Fibroblast of the conjunctiva (primary cell): Measurements from ENCODE around the gene EXD1.
"Not testable (repeated sequence)": the region's sequence is repeated elsewhere in the genome, so short reads cannot be mapped to it uniquely, and the experiment has no call there.

ENCODE experiments used
- DNase-seq: peaks from one replicate; pipeline ENCODE4 v3.0.0-alpha.2; 2010; ENCODE audit warnings: low read depth

Gene EXD1

DNA sequence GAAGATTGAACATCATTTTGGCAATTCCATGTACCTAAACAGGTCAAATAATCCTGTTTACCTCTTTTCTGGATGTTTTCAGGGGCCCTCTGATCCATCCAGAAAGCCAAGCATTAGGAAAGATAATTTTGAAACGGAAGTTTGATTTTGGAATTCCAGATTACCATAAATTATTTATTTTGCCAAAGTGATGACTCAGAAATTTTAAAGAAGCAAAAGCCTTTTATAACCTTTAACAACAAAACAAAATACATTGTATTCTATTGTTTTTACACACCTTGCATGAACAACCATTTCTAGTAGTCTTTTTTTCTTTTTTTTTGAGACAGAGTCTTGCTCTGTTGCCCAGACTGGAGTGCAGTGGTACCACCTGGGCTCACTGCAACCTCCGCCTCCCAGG, 82.5 kb downstream of the EXD1 start:
- DNase-seq = no peak

DNA sequence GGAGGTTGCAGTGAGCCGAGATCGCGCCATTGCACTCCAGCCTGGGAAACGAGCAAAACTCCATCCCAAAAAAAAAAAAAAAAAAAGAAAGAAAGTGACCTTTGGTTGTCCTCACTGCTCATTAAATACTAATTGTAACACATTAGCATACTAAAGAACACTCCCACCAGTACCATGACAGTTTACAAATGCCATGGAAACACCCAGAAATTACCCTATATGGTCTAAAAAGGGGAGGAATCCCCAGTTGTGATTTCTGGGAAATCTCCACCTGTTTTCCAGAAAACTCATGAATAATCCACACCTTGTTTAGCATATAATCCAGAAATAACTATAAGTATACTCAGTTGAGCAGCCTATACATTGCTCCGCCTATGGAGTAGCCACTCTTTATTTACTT, 90.9 kb downstream of the EXD1 start:
- DNase-seq = no peak

- not testable (repeated sequence) for DNase-seq
Observed at GRCh38 chr15:41139112-41139511, 91.4 kb downstream of the EXD1 start.

GRCh38 chr15:41135580-41135979, 95.0 kb downstream of the EXD1 start:
- DNase-seq = not testable (repeated sequence)

DNA sequence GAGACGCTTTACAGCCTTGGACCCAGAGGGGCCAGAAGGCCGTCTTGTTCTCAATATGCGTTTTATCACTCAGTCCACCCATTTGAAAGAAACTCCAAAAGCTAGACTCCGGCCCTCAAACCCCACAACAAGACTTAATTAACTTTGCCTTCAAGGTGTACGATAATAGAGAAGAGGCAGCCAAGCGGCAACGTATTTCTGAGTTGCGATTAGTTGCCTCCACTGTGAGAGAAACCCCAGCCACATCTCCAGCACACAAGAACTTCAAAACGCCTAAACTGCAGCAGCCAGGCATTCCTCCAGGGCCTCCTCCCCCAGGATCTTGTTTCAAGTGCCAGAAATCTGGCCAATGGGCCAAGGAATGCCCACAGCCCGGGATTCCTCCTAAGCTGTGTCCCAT, 97.1 kb downstream of the EXD1 start:
- DNase-seq = no peak
